Mononuclear cell (primary cell): Measurements from ENCODE around the gene KCNH1. TPM values are rescaled to one million over a fixed set of nuclear protein-coding genes. Genes with fewer than 3 reads are reported as not detected.
"Not testable (repeated sequence)": the region's sequence is repeated elsewhere in the genome, so short reads cannot be mapped to it uniquely, and the experiment has no call there.

ENCODE experiments used
- H3K27me3 ChIP-seq: 2 replicates; pipeline ENCODE4 v1.6.0; 2011; ENCODE audit warnings: low read length, control low read depth; ENCODE audit not compliant: insufficient read depth
- H3K4me1 ChIP-seq: 2 replicates; pipeline ENCODE4 v1.5.1; 2011; ENCODE audit warnings: mild to moderate bottlenecking, low read length, control low read depth; ENCODE audit not compliant: insufficient read depth
- H3K4me3 ChIP-seq: 2 replicates; pipeline ENCODE4 v1.5.1; 2011; ENCODE audit warnings: mild to moderate bottlenecking, low read length, moderate library complexity
- H3K9me3 ChIP-seq: 2 replicates; pipeline ENCODE4 v1.5.1; 2011; ENCODE audit warnings: low read depth, mild to moderate bottlenecking, control low read depth, low read length
- total RNA-seq: library from RNA; depleted of rRNA; stranded (reverse); fragments of >200 nt; gene quantifications from one replicate; pipeline ENCODE4 v1.2.3, GENCODE V29; 2012

The KCNH1 gene
- total RNA-seq, 1 donor, result not detected

GRCh38 chr1:210674151-210674550, 459.8 kb downstream of the KCNH1 start:
- no peak overlapping the region for H3K4me3 ChIP-seq
- H3K27me3 ChIP-seq, result no peaks in the 10 kb centered on the region
- no peaks in the 10 kb centered on the region for H3K4me1 ChIP-seq
- H3K9me3 ChIP-seq, result no peaks in the 10 kb centered on the region

GRCh38 chr1:210669951-210670350, 464.0 kb downstream of the KCNH1 start:
- Histone ChIP-seq H3K4me1 (no peaks in the 10 kb centered on the region), H3K9me3 (no peaks in the 10 kb centered on the region), H3K4me3 (no peak overlapping the region), H3K27me3 (no peaks in the 10 kb centered on the region)

GRCh38 chr1:210663730-210664573, 470.0 kb downstream of the KCNH1 start:
- Histone ChIP-seq H3K27me3 (no peaks in the 10 kb centered on the region), H3K9me3 (no peaks in the 10 kb centered on the region), H3K4me3 (no peak overlapping the region), H3K4me1 (no peaks in the 10 kb centered on the region)

- Histone ChIP-seq H3K4me3 (no peak overlapping the region), H3K9me3 (no peaks in the 10 kb centered on the region), H3K4me1 (no peaks in the 10 kb centered on the region), H3K27me3 (no peaks in the 10 kb centered on the region)
Observed at GRCh38 chr1:210662291-210663050, 471.5 kb downstream of the KCNH1 start.

- H3K4me1 ChIP-seq, result not testable (repeated sequence)
Observed at GRCh38 chr1:210661520-210661919, 472.4 kb downstream of the KCNH1 start.

GRCh38 chr1:210657806-210658205, 476.1 kb downstream of the KCNH1 start:
- Histone ChIP-seq H3K9me3 (peaks cover 5% of the 10 kb centered on the region), H3K4me1 (no peaks in the 10 kb centered on the region), H3K27me3 (no peaks in the 10 kb centered on the region), H3K4me3 (no peak overlapping the region)

More at GRCh38 chr1:210661520-210661919, 472.4 kb downstream of the KCNH1 start:
- not testable (repeated sequence) for H3K9me3 ChIP-seq, H3K4me3 ChIP-seq, H3K27me3 ChIP-seq

GRCh38 chr1:210655511-210655910, 478.4 kb downstream of the KCNH1 start:
- peaks cover 5% of the 10 kb centered on the region for H3K9me3 ChIP-seq
- no peaks in the 10 kb centered on the region for H3K27me3 ChIP-seq
- no peak overlapping the region for H3K4me3 ChIP-seq
- H3K4me1 ChIP-seq, result no peaks in the 10 kb centered on the region

GRCh38 chr1:210654176-210654981, 479.6 kb downstream of the KCNH1 start:
- Histone ChIP-seq H3K4me3 (no peak overlapping the region), H3K27me3 (no peaks in the 10 kb centered on the region), H3K4me1 (no peaks in the 10 kb centered on the region), H3K9me3 (peaks cover 5% of the 10 kb centered on the region)

- Histone ChIP-seq H3K9me3 (peaks cover 5% of the 10 kb centered on the region), H3K4me3 (no peak overlapping the region), H3K4me1 (no peaks in the 10 kb centered on the region), H3K27me3 (no peaks in the 10 kb centered on the region)
Observed at GRCh38 chr1:210653771-210654170, 480.2 kb downstream of the KCNH1 start.

- H3K4me1 ChIP-seq, result no peaks in the 10 kb centered on the region
- peaks cover 5% of the 10 kb centered on the region for H3K9me3 ChIP-seq
- H3K27me3 ChIP-seq, result no peaks in the 10 kb centered on the region
- no peak overlapping the region for H3K4me3 ChIP-seq
Observed at GRCh38 chr1:210652329-210652954, 481.5 kb downstream of the KCNH1 start.

- Histone ChIP-seq H3K4me1 (no peaks in the 10 kb centered on the region), H3K4me3 (no peak overlapping the region), H3K27me3 (no peaks in the 10 kb centered on the region), H3K9me3 (peaks cover 5% of the 10 kb centered on the region)
Observed at GRCh38 chr1:210650403-210650802, 483.5 kb downstream of the KCNH1 start.

- no peaks in the 10 kb centered on the region for H3K27me3 ChIP-seq
- H3K9me3 ChIP-seq, result peaks cover 2% of the 10 kb centered on the region
- H3K4me3 ChIP-seq, result no peak overlapping the region
- no peaks in the 10 kb centered on the region for H3K4me1 ChIP-seq
Observed at GRCh38 chr1:210648588-210649269, 485.2 kb downstream of the KCNH1 start.

GRCh38 chr1:210647406-210648333, 486.3 kb downstream of the KCNH1 start:
- Histone ChIP-seq H3K4me1 (no peaks in the 10 kb centered on the region), H3K4me3 (no peak overlapping the region), H3K9me3 (no peaks in the 10 kb centered on the region), H3K27me3 (no peaks in the 10 kb centered on the region)
